ENCODE data around the gene KHSRP.
A peak's percentile ranks its signal among the peaks of the same experiment; 100 is the strongest.
"Not testable (repeated sequence)": the region's sequence is repeated elsewhere in the genome, so short reads cannot be mapped to it uniquely, and the experiment has no call there.

Gene KHSRP

DNA sequence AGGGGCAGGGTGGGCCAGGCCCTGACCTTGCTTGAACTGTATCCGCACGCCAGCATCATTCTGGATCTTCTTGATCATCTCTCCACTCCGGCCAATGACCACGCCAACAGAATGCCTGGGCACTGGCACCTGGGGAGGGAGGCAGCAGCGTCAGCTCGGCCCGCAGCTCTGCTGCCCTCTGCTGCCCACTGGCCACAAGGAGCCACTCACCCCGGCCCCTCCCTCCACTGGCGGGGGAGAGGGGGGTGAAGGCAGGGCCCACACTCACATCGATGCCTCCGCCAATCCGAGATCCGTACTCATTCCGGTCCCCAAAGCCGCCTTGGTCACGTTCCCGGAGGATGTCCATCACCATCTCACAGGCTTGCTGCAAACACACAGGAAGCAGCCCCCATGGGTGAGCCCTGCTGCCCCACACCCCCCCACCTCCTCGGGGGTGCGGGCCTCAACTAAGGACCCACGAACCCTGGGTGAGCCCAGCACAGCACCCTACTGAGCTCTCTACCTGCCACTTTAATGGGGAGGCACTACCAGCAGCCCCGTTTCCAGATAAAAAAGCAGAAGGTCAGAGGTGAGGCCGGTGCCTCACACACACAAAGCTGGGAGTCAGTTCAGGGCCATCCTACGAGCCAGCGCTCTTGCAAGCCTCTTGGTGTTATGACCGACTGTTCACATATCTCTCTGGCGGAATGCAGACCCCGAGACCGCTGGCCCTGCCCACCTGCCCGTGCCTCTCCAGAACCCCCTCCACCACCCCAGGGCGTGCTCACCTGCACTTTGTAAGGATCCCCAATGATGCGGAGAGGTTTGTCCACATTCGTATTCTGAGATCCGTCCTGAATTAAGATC, 6.7 kb downstream of the KHSRP start:
- DNase-seq (ENCODE audit: low spot score) = no peak

DNA sequence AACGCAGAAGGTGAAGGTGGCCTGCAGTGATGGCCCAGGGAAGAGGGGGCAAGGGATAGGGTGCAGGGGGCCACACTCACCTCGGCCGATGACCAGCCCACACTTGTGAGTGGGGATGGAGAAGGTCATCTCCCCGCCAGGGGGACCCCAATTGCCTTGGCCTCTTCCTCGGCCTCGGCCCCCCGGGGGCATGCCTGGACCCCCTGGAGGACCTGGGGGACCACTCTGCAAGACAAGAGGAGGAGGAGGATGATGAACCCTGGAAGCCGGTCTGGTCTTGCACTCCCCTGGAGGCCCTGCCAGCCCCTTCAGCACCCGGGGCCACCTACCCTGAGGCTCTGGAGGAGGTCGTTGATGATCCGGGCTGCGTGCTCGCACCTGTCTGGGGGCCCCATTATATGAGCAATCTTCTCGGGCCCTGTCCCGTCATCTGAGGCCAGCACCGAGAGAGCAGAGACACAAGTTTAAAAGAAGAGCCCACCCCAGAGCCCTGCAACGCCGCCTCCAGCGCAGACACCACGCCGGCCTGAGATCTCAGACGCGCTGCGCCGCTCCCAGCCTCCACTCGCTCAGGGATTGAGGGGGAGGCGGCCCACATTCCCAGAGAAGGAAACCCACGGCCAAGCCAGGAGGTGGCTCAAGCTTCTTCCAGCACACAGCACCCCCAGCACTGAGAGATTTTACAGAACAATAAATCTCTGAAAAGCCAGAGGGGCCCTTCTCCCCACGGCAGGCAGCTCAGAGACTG, 7.8 kb downstream of the KHSRP start:
- no peak for DNase-seq (ENCODE audit: low spot score)

DNA sequence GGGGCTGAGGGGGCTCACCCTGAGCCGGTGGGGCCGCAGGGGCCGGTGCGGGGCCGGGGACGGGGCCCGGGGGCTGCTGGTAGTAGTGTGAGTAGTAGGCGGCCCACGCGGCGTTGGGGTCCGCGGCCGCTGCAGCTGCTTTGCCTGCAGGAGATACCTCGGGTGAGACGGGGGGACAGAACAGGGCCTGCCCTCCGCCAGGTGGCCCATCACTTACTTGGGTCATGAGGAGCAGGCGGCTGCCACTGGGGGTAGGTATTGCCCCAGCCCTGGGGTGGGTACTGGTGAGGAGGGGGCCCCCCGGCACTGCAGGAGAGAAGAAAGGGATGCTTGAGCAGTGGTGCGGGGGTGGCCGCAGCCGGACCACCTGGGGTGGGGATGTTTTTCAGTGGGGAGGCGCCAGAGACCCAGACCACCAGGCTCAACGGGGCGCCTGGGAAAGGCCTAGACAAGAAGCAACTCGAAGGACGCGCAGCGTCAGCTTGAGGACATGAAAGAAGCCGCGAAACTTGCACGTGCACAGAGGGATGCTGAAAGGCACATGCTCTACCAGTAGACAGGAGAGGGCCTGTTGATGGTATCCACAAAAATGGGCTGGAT, 8.9 kb downstream of the KHSRP start:
- no peak for DNase-seq (ENCODE audit: low spot score)

DNA sequence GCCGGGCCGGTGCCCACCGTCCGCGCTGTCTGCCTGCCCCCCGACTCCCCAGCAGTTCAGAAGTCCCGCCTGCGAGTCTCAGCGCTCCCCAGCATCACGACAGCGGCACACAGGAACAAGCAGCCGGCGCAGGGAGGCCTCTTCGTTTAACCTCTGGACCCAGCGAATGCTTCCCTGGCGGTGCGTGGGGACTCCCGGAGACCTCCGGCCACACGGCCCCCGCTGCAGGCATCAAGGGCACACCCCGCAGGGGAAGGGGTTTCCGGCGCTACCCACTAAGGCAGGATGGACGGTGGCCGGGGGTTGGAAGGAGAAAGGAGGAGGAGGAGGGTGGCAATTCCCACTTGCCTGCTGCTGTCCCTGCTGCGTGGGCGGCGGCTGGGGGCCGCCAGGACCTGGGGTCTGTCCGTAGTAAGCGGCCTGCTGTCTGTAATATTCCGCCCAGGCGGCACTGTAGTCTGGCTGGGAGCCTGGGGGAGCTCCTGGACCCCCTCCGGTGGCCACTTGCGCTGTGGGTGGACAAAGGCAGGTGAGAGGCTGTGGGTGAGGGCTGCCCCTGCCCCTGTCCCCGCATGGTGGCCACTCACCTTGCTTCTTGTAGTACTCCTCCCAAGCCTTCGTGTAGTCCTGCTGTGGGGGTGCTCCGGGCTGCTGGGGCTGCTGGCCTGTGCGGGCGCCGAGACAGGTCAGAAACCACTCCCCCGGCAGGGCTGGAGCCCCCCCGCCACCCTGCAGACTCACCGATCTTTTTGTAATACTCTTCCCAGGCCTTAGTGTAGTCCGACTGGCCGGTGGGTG, 9.6 kb downstream of the KHSRP start:
- no peak for DNase-seq (ENCODE audit: low spot score)

DNA sequence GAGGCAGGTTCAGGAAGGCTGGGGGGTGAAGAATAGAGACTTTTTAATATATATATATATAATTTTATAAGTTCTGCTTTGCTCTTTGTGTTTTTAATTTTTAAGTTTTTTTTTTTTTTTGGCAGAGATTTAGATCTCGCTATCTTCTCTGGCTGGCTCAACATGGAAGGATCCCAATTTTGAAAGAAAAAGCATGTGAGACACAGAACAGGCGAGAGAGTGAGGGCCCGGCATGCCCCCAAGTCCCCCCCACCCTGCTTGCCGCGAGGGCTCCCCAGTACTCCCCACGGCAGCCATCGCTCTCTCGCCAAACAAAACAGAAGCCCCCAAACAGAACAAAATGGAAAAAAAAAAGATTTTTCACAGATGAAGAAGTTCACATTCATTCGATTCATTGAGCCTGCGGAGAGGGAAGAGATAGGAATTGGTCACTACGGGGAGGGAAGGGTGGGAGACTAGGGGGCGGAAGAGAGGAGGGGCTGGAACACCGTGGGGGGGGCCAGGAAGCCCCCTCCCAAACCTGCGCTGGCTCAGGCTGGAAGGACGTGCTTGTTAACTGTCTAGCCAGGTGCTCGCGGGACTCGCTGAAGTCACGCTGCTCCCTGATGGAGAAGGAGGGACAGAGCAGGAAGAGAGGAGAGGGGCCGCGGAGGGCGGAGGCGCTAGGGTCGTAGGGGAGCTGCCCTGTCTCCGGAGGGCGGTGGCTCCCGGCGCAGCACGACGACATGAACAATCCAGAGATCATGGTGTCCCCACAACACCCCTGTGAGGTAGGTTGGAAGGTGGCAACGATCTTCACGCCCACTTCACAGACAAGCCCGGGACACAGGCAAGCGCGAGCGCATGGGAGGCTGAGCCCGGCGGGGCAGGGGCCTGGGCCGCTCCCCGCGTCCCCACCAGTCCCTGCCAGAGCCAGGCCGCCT, 10.6 kb downstream of the KHSRP start:
- DNase-seq (ENCODE audit: low spot score) = no peak

DNA sequence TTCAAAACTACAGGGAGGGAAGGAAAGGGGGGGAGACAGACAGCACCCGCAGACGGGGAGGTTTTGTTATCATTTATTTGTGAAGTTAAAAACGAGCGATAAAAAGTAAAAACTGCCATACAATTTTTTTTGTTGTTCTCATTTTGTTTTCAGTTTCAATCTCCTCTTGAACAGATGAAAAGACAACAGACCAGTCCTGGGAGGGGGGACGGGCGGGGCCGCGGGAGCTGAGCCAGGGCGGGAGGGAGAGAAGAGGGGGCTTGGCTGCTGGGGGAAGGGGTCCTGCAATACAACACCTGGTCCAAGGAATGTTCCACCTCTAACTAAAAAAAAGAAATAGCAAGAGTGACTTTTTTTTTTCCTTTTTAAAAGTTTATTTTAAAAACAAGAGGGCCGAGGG, 11.3 kb downstream of the KHSRP start:
- no peak for DNase-seq (ENCODE audit: low spot score)

DNA sequence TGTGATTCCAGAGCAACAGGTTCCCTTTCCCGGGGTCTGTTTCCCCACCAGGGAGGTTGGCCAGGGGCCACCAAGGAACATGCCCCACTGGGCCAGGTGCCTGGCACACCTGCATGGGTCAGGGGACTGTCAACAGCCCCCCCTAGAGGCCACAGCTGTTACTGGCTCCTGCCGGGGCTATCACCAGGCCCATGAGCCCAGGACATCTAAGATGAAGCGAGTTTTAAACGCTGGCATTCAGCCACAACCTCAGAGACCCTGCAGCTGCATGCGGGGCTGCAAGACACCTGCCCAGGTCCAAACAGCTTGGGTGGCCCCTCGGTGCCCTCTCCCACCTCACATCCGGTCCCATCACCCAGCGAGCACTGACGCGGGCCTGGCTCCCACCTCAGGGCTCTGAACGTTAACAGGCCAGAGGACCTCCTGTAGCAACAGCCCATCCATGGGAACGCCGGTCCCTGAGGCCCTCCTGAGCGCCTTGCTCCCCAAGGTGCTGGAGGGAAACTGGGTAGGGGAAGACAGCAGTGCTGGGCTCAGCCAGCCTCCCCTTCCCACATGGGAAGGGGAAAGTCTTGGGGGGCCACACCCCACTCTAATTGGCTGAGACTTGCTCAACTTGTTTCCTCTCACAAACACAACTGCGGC, 12.0 kb downstream of the KHSRP start:
- no peak for DNase-seq (ENCODE audit: low spot score)

DNA sequence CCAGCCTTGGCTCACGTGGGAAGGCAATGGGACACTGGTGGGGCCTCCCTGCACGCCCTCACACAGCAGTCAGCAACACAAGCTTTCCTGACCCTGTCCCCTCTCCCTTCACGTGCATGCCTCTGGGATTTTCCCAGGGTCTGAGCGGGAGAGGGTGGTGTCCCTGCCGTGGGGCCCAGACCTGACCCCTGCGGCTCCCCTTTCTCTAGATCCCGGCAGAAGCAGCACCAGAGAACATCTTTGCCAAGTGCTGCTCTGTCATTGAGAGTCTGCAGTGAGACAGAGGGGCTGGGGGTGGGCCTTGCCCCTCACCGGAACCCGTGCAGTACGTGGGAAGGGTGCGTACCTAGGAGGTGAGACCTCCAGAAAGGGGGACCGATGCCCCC, 12.6 kb downstream of the KHSRP start:
- DNase-seq (ENCODE audit: low spot score) = no peak

DNA sequence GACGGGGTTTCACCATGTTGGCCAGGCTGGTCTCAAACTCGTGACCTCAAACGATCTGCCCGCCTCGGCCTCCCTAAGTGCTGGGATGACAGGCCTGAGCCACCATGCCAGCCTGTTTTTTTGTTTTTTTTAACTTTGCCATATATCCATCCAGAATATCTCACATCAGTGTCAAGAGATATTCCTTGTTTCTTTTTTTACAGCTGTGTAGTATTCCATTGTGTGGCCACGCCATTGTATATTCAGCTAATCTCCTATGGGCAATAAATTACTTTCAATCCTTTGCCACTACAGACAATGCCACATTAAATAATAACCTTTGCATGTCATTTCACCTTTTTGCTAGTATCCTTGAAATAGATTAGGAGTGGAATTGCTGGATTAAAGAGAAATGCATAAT, 15.3 kb downstream of the KHSRP start:
- no peak for DNase-seq (ENCODE audit: low spot score)

DNA sequence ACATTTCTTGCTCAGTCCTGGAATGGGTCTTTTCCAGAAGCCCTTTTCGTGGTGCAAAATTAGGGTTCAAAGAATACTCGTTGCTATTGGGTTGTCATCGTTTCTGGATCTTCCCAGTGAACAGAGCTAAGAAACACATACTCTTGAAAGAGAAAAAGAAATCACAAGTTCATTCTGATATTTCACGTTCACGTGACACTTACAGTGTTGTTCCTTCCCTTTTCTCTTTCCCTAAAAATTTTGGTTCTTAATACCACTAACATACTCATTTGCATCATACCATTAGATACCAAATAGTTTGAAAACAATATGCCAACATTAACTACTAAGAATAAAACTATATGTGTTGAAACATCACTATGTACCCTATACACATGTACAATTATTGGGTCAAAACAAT, 18.2 kb downstream of the KHSRP start:
- DNase-seq (ENCODE audit: low spot score) = no peak

DNA sequence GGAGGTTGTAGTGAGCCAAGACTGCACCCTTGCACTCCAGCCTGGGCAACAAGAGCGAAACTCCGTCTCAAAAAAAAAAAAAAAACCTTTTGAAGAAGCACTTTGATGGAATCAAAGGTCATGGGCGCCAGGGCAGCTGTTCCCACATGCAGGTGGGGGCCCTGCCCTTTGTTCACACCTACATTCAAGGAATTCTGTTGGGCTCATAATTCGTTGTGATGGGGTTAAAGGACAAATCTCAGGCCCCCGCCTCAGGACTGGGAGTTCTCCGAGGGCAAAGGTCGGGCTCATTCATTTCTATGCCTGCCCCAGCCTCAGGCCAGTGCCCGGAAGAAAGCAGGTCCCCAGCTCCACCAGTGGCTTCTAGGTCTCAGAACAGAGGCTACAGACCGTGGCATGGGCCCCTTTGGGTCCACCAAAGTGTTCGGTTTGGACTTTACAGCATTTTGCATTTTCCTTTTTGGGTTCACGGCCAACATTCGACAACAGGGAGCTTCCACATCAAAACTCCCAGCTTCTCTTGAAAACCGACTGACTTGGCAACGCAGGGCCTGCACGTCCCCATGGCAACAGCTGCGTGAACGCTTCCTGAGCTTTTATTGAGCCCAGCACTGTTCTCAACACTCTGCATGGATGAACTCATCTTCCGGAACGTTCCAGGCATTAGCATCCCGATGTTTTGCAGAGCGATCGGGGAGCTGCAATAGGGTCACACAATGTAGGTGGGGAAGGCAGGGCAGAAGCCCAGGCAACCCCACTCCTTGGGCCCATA, 21.6 kb downstream of the KHSRP start:
- DNase-seq (ENCODE audit: low spot score) = no peak

DNA sequence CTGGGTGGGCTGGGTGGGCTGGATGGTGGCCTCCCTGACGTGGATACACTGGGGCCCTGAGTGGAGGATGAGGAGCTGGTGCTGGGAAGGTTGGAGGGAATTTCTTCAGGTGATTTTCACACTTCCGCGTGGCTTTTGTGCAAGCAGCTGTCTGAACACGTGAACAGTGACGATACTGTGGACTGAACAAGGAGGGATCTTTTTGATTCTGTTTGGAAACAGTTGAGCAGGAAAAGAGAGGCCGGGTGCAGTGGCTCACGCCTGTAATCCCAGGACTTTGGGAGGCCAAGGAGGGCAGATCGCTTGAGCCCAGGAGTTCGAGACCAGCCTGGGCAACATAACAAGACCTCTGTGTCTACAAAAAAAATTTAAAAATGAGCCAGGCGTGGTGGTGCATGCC, 22.6 kb downstream of the KHSRP start:
- no peak for DNase-seq (ENCODE audit: low spot score)

DNA sequence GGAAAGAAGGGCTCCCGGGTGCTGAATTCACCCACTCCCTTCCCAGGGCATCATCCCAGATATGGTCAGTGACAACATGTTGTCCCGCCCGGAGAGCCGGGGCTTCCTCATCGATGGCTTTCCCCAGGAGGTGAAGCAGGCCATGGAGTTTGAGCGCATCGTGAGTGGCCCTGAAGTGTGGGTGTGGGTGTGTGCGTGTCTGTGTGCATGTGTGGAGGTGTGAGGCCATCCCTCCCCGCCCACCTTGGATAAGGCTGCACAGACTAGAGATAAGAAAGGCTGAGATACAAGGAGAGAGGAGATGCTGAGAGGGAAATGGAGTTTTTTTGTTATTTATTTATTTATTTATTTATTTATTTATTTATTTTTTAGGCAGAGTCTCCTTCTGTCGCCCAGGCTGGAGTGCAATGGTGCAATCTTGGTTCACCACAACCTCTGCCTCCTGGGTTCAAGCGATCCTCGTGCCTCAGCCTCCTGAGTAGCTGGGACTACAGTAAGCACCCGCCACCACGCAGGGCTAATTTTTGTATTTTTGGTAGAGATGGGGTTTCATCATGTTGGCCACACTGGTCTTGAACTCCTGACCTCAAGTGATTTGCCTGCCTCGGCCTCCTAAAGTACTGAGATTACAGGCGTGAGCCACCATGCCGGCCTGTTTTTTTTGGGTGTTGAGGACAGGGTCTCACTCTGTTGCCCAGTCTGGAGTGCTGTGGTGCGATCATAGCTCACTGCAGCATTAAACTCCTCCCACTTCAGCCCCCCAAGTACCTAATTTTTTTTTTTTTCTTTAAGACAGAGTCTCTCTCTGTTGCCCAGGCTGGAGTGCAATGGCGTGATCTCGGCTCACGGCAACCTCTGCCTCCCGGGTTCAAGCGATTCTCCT, 24.3 kb downstream of the KHSRP start:
- DNase-seq (ENCODE audit: low spot score) = not testable (repeated sequence)

DNA sequence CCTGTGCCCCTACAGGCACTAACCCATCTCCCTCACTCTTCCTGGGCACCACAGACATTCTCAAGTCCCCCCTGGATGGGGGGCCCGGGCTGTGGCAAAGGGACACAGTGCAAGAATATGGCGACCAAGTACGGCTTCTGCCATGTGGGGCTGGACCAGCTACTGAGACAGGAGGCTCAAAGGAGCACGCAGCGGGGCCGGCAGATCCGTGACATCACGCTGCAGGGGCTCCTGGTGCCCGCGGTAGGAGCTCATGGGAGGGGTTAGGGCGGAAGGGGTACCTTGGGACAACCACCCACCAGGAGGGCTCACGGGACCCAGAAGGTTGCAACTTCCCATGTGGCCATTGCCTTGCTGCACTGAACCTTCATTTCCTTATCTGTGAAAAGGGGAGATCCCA, 28.3 kb downstream of the KHSRP start:
- DNase-seq (ENCODE audit: low spot score) = no peak

DNA sequence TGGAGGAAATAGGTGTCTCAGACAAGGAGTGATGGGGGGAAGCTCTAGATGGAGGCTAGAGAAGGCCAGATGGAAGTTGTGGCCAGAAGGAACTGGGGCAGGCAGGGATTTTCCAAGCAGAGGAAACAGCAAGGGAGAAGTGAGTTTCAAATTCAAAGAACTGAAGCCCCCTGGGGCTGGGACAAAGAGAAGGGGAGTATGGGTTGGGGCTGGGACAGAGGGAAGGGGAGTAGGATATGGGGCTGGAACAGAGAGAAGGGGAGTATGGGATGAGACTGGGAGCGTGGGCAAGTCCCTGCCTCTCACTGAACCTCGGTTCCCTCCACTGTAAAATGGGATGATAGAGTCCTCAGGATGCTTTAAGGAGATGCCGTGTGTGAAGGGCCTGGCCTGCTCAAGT, 29.8 kb downstream of the KHSRP start:
- no peak for DNase-seq (ENCODE audit: low spot score)

DNA sequence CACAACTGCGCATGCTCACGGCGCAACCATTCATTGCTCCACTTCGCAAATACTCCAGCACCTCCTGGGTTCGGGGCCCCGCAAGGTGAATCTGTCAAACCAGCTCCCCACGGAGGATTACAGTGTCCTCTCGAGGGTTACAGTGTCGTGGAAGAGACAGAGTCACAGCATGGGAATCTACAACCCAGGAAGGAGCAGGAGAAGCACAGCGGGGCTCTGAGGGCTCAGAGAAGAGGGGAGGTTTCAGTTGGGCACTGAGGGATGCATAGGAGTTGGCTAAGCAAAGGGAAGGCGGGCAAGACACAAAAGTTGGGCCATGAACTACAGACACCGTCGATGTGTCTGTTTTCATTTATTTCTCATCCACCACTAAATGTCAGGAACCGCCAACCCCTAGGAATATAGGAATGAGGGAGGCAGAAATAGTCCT, 30.6 kb downstream of the KHSRP start:
- DNase-seq (ENCODE audit: low spot score) = no peak

DNA sequence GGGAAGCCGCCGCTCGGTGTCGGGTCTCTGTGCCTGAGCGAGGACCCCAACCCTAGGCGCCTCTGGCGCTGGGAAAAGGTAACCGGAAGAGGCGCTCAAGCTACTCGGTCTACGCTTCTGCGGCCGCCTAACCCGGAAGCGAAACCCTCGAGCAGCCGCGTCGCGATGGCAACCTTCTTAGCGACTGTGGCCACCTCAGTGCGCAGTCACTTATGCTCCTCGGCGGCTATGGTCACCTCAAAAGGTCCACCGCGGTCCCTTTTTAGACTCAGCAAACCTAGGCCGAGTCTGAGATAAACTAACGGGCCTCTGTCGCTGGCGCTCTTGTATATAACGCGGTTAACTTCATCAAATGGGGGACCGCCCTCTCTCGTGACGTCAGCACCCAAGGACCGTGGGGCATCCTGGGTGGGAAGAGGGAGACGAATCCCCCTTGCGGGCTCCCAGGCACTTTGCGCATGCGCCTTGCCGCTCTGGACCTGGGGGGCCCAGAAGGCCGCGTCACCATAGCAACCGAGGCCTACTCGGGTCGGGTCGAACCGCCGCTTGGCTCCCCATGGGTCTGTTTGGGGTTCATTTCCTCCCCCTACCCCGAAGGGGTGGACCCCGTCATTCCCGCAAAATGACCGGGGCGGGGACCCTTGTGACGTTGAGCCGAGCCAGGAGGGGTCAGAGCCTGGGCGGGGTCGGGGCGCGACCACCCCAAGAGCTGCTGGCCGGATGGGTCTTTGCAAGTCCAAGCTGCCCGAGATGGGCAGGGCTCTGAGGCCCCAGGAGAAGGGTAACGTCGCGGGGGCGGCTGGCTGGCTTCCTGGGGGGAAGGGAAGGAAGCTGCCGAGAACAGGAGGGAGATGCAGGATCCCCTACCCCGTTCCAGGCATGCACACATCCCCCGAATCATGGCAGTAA, 31.3 kb downstream of the KHSRP start, which contains the start of gene GTF2F1:
Gene GTF2F1 (minus strand): TSS at position 91 of the 909 bp plus-strand sequence. CDS start 169 bp downstream, outside the sequence.
- peak; percentile 97 for DNase-seq (ENCODE audit: low spot score)

All from left forelimb (tissue), 1 donor.